Neural progenitor cell (in vitro differentiated cells): ENCODE results near the gene TBATA.

Source experiments
- EZH2 ChIP-seq: fragments of 200-600 bp; sonication (generic); IDR thresholded peaks from 2 replicates; pipeline ENCODE4 v1.6.1; 2017; ENCODE audit warnings: antibody characterized with exemption, mild to moderate bottlenecking, moderate library complexity
- TF ChIP-seq, protein P1 (sequence below): fragments of 200-600 bp; sonication (generic); IDR thresholded peaks from 2 replicates; pipeline ENCODE4 v1.5.1; 2017; ENCODE audit warnings: antibody characterized with exemption, mild to moderate bottlenecking

DNA sequence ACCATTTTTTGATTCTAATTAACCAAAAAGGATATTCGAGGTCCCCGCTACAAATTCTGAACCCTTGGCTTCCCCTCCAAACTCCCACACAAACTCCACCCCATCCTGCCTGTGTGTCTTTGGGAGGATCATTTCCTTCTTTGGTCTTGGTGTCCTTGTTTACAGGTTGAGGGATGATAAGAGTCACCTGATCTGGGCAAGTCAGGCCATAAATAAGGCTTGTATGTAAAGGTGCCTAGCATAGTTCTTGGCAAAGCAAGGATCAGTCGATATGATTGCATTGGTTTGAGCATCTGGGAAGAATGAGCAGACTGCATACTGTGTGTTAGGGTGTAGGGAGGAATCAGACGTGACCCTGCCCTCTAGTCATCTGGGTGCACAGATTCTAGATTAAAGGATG is 28.9 kb upstream of the TBATA start:
- TF ChIP-seq EZH2 = no peak
- TF ChIP-seq, protein P1, sequence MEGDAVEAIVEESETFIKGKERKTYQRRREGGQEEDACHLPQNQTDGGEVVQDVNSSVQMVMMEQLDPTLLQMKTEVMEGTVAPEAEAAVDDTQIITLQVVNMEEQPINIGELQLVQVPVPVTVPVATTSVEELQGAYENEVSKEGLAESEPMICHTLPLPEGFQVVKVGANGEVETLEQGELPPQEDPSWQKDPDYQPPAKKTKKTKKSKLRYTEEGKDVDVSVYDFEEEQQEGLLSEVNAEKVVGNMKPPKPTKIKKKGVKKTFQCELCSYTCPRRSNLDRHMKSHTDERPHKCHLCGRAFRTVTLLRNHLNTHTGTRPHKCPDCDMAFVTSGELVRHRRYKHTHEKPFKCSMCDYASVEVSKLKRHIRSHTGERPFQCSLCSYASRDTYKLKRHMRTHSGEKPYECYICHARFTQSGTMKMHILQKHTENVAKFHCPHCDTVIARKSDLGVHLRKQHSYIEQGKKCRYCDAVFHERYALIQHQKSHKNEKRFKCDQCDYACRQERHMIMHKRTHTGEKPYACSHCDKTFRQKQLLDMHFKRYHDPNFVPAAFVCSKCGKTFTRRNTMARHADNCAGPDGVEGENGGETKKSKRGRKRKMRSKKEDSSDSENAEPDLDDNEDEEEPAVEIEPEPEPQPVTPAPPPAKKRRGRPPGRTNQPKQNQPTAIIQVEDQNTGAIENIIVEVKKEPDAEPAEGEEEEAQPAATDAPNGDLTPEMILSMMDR = no peak
